GM12864 (cell line): ENCODE results near the gene TBC1D2.

Experiments
- DNase-seq: peaks from one replicate; pipeline ENCODE4 v3.0.0-alpha.2; 2011; ENCODE audit warnings: low read depth
- H3K4me3 ChIP-seq: 2 replicates; pipeline ENCODE4 v1.5.1; 2011; ENCODE audit warnings: mild to moderate bottlenecking, low read depth, low read length, control low read depth
- TF ChIP-seq, protein P1 (sequence below): IDR thresholded peaks from 2 replicates; pipeline ENCODE4 v1.5.1; 2011; ENCODE audit warnings: low read depth, mild to moderate bottlenecking, moderate library complexity, low read length, control low read depth, inconsistent platforms; ENCODE audit errors: missing control alignments

The TBC1D2 gene

DNA sequence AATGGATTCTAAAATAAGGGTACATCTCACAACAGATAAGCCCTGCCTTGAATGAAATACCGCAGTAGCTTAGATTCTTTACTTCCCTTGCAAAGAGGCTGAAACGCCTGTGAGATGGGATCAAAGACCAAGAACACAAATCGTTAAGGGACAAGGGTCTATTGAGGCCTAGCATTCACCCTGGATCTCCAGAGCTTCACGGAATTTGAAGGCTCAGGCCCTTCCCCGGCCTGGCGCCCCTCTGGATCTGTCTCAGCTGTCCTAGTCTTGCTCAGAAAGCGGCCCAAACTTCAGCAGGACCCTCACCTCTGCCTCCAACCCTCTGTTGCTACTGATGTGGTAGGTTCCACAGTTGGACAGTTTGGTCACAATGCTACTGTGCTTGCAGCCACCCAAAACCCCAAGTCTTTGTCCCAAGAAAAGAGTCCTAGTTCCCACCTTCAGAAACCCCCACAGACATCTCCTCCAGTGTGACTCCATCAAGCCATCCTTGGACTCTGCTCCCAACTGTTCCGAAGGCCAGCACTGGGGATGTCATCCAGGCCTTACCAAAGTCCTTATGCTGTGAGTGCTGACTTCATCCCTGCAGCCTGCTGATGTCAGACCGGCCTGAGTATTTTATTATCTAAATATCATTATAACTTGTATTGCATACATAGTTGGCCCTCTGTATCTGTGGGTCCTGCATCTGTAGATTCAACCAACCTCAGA, 72.4 kb downstream of the TBC1D2 start:
- no peak for DNase-seq

DNA sequence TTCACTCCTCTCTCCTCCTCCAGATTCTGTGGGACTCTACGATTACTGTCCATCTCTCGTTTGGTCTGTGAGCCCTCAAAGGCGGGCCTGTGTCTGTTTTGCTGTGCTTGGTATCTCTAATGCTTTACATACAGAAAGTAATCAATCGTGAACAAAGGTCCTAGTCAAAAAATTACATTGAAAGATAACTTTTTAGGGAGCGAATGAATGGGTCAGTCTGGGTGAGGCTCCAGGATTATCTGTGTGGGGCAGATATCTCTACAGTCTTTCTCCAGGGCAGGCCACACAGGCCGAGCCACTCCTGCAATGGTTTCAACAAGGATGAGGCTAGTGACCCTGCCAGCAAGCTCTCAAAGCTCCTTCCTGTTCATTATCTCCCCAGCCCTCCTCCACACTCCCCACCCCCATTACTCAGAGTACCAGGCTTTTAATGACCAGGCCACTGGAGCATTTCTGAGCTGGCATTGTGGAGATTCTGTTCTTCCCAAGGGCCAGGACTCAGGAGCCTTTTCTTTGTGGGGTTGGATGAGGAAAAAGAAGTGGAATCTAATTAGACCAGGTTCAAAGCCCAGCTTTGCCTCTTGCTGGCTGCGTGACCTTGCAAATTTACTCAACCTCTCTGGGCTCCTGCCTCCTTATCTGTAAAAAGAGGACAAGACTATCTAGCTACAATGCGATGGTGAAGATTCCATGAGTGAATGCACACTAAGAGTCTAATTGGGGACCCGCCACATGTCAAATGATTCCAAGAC, 73.2 kb downstream of the TBC1D2 start:
- DNase-seq, result no peak
- no peak overlapping the region for H3K4me3 ChIP-seq
- TF ChIP-seq, protein P1, sequence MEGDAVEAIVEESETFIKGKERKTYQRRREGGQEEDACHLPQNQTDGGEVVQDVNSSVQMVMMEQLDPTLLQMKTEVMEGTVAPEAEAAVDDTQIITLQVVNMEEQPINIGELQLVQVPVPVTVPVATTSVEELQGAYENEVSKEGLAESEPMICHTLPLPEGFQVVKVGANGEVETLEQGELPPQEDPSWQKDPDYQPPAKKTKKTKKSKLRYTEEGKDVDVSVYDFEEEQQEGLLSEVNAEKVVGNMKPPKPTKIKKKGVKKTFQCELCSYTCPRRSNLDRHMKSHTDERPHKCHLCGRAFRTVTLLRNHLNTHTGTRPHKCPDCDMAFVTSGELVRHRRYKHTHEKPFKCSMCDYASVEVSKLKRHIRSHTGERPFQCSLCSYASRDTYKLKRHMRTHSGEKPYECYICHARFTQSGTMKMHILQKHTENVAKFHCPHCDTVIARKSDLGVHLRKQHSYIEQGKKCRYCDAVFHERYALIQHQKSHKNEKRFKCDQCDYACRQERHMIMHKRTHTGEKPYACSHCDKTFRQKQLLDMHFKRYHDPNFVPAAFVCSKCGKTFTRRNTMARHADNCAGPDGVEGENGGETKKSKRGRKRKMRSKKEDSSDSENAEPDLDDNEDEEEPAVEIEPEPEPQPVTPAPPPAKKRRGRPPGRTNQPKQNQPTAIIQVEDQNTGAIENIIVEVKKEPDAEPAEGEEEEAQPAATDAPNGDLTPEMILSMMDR, result no peak

More for the DNA sequence above, 72.4 kb downstream of the TBC1D2 start:
- no peak overlapping the region for H3K4me3 ChIP-seq
- TF ChIP-seq, protein P1, result no peak

DNA sequence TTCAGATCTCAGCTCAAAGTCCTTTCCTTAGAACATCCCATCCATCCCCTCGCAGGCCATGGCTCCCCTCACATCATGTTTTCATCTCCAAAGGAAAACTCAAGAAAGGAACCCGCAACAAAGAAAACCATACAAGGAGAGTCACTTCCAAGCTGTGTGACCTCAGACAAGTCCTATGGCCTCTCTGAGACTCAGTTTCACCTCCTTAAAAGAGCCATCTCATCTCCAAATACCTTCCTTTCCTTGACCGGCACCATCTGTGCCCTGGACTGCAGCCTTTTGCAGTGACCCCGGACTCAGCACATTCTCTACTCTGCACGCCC, 73.7 kb downstream of the TBC1D2 start:
- no peak for DNase-seq

DNA sequence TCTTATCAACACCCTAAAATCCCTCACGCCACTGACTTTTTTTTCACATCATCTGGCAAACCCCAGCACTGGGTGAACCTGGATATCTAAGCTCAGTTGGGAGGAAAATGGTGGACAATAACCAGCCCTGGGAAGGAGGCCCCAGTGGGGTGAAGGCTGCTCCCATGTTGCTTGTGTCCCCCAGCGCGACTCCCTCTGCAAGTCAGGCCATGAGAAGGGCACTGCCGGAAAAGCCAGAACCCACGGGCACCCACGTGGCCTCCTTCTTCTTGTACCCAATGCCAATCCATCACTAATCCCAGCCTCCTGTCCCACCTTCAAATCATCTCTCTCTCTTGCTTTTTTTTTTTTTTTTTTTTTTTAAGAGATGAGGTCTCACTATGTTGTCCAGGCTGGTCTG, 74.5 kb downstream of the TBC1D2 start:
- no peak overlapping the region for H3K4me3 ChIP-seq
- DNase-seq, result no peak
- TF ChIP-seq, protein P1, result no peak

More for the DNA sequence above, 73.7 kb downstream of the TBC1D2 start:
- no peak overlapping the region for H3K4me3 ChIP-seq
- TF ChIP-seq, protein P1, result no peak

DNA sequence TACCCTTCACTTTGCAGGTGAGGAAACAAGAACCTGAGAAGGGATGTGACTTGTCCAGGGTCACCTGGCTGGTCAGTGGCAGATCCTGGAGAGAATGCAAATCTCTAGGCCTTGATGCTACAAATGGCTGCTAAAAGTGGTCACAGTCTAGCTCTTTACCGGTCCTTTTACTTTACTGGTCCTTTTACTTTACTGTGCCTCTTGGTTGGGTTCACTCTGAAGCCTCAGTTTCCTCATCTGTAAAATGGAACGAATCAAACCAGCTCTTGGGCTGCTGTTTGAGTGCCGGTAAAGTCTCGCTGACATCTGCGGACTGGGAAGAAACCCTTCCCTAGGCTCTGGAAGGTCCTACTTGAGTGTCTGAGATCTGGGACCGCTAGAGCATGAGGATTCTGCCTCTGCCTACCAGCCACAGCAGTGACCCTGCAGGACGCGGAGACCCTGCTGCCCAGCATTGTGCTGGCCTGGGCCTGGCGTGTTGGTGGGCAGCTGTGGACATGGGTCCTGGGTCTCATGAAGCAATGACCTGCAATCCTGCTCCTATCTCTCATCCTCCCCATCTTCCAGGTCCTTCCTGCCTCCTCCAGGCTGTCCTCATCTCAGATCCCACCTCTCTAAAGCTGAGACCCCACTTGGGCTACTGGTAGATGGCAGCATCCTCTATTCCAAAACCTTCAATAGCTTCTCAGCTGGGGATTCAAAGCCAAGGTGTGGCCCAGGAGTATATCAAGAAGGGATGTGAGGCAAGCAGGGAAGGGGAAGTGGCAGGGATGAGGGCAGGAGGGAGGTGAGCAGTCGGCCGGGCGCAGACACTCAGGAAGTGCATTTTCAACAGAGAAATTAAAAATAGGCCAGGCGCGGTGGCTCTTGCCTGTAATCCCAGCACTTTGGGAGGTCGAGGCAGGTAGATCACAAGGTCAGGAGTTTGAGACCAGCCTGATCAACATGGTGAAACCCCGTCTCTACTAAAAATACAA, 76.3 kb downstream of the TBC1D2 start:
- TF ChIP-seq, protein P1, result no peak
- no peak for DNase-seq
- H3K4me3 ChIP-seq, result no peak overlapping the region

DNA sequence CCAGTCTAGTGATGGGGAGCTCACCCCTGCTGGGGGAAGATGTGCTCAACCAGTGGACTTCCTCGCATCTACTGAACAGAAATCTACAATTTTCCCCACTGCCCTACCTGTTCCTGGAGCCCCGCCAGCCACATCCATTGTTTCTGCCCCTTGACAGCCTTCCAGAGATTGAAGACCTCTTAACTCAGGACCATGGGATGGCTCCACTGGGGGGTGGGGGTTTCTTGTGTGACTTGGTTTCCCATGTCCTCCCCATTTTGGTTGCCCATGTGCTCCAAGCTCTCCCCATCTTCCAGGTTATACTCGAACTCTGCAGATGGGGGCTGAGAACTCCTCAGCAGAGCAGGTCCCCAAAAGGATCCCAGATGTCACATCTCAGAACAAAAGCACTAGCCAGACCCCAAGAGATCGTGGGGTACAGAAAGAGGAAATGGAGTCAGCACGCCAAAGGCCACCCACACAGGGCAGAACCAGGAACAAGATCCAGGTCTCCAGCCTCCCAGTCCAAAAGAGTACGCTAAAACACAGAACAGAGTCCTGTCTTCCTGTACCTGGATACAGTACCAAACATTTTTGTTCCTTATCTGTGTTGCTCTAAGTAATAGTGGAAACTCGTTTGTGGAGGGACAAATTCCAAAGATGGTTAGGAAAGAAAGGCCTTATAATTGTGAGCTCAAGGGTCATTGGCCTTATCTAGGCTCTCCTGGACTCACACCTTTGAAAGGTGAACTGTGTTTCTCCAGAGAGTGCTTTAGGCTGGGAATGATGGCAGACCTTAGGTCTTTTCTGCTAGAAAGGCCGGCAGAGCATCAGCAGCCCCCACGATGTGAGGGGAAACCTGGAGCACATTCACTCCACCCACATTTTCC, 78.8 kb downstream of the TBC1D2 start:
- TF ChIP-seq, protein P1, result no peak
- no peak for DNase-seq
- H3K4me3 ChIP-seq, result no peak overlapping the region
